ENCODE data around the gene CD4. TPM values are rescaled to one million over a fixed set of nuclear protein-coding genes. Genes with fewer than 3 reads are reported as not detected.

The CD4 gene
- total and polyA plus RNA-seq, 4 donors: 15.9 to 44.8 (median 32.0) TPM

DNA sequence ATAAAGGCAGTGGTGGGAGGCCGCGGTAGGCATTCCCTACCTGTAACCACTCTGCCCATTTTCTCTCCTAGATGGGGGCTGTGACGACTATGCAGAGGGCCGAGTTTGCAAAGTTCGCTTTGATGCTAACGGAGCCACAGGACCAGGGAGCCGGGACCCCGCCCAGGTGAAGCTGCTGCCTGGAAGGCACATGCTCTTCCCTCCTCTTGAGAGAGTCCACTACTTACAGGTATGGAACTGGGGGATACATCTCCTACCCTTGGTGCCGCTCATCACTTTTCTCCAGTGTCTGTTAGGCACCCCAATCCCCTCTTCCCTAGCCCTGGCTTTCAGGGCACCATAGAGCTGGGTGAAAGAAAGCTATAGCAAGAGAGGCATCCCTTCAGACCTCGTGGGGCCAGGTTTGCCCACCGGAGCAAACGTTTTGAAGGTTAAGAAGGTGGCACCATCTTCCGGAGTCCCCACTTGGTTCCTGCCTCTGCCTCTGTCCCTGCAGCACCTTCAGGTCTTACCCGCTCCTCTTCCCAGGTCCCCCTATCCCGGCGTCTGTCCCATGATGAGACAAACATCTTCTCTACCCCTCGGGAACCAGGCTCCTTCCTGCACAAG is 36.9 kb downstream of the CD4 start:
- H3K27ac ChIP-seq (ENCODE audit: low read depth in 1 of 2, low read length in 2 of 2): no peak overlapping the region
- H3K4me1 ChIP-seq (ENCODE audit: control insufficient read depth in 4 of 4, insufficient read depth in 4 of 4, low read length in 3 of 4): peaks cover 5 to 26% (median 16%) of the 10 kb centered on the region in 4 donors
- no peak overlapping the region for H3K4me3 ChIP-seq (ENCODE audit: low read depth in 1 of 3, low read length in 3 of 3)
- TF ChIP-seq ZBTB33 (IDR thresholded peaks at IDR 0.05): no peak
- H3K36me3 ChIP-seq (ENCODE audit: control insufficient read depth in 4 of 4, insufficient read depth in 3 of 4, low read depth in 1 of 4, low read length in 3 of 4): no peaks in the 10 kb centered on the region
- 78% methylated on average over 17 of the region's 17 CpGs for WGBS
- H3K9me3 ChIP-seq (ENCODE audit: control insufficient read depth in 4 of 4, low read length in 3 of 4): no peaks in the 10 kb centered on the region
- H3K27me3 ChIP-seq (ENCODE audit: control insufficient read depth in 4 of 4, insufficient read depth in 4 of 4, low read length in 3 of 4): peaks cover 0 to 2% (median 0%) of the 10 kb centered on the region in 4 donors
- no peak for DNase-seq (ENCODE audit: low spot score)
- H3K9ac ChIP-seq (ENCODE audit: low read depth in 1 of 2, low read length in 2 of 2): no peak overlapping the region

DNA sequence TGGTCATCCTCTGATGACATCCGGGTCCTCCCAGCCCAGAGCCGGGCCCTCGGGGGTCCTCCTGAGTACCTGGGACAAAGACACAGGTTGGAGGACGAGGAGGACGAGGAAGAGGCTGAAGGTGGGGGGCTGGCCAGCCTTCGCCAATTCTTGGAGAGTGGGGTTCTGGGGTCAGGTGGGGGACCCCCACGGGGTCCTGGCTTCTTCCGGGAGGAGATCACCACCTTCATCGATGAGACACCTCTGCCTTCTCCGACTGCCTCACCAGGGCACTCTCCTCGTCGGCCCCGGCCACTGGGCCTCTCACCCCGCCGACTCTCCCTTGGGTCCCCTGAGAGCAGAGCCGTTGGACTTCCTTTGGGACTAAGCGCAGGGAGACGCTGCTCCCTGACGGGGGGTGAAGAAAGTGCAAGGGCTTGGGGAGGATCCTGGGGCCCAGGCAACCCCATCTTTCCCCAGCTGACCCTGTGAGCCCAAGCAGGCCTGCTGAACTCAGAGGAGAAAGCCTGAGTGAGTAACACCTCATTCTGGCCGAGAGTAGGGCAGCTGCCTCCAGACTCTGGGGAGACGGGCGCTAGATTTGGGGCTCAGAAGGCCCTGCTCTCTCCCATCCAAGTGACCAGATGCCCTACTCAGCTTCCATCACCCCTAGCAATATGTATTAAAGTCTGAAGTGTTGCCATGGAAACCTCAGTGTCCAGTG is 37.6 kb downstream of the CD4 start:
- no peak overlapping the region for H3K4me3 ChIP-seq (ENCODE audit: low read depth in 1 of 3, low read length in 3 of 3)
- peaks cover 0 to 2% (median 0%) of the 10 kb centered on the region in 4 donors for H3K27me3 ChIP-seq (ENCODE audit: control insufficient read depth in 4 of 4, insufficient read depth in 4 of 4, low read length in 3 of 4)
- no peak overlapping the region for H3K9ac ChIP-seq (ENCODE audit: low read depth in 1 of 2, low read length in 2 of 2)
- TF ChIP-seq RXRA (IDR thresholded peaks at IDR 0.05) (no peak), HNF4A (conservative IDR thresholded peaks at IDR 0.05) (no peak)
- H3K9me3 ChIP-seq (ENCODE audit: control insufficient read depth in 4 of 4, low read length in 3 of 4): no peaks in the 10 kb centered on the region
- peaks cover 5 to 24% (median 14%) of the 10 kb centered on the region in 4 donors for H3K4me1 ChIP-seq (ENCODE audit: control insufficient read depth in 4 of 4, insufficient read depth in 4 of 4, low read length in 3 of 4)
- H3K27ac ChIP-seq (ENCODE audit: low read depth in 1 of 2, low read length in 2 of 2): no peak overlapping the region
- DNase-seq (ENCODE audit: low spot score): no peak
- 84% methylated on average over 22 of the region's 22 CpGs for WGBS
- no peaks in the 10 kb centered on the region for H3K36me3 ChIP-seq (ENCODE audit: control insufficient read depth in 4 of 4, insufficient read depth in 3 of 4, low read depth in 1 of 4, low read length in 3 of 4)

GRCh38 chr12:6827437-6827911 is 38.1 kb downstream of the CD4 start:
- H3K36me3 ChIP-seq (ENCODE audit: control insufficient read depth in 4 of 4, insufficient read depth in 3 of 4, low read depth in 1 of 4, low read length in 3 of 4): no peaks in the 10 kb centered on the region
- no peak overlapping the region for H3K9ac ChIP-seq (ENCODE audit: low read depth in 1 of 2, low read length in 2 of 2)

More at GRCh38 chr12:6827437-6827911, 38.1 kb downstream of the CD4 start:
- peaks cover 5 to 18% (median 12%) of the 10 kb centered on the region in 4 donors for H3K4me1 ChIP-seq (ENCODE audit: control insufficient read depth in 4 of 4, insufficient read depth in 4 of 4, low read length in 3 of 4)
- WGBS: 22% methylated on average over 8 of the region's 8 CpGs
- no peak for TF ChIP-seq FOXA1 (IDR thresholded peaks at IDR 0.05)
- no peak for TF ChIP-seq RXRA (IDR thresholded peaks at IDR 0.05)
- no peak for TF ChIP-seq MAX (IDR thresholded peaks at IDR 0.05)
- no peak for TF ChIP-seq GABPA (IDR thresholded peaks at IDR 0.05 in 1 of 2, conservative IDR thresholded peaks at IDR 0.05 in 1 of 2)
- no peak for TF ChIP-seq JUND (IDR thresholded peaks at IDR 0.05)
- no peak for TF ChIP-seq ZBTB33 (IDR thresholded peaks at IDR 0.05)
- H3K27me3 ChIP-seq (ENCODE audit: control insufficient read depth in 4 of 4, insufficient read depth in 4 of 4, low read length in 3 of 4): peaks cover 0 to 2% (median 0%) of the 10 kb centered on the region in 4 donors
- no peaks in the 10 kb centered on the region for H3K9me3 ChIP-seq (ENCODE audit: control insufficient read depth in 4 of 4, low read length in 3 of 4)
- no peak for DNase-seq (ENCODE audit: low spot score)
- no peak overlapping the region for H3K27ac ChIP-seq (ENCODE audit: low read depth in 1 of 2, low read length in 2 of 2)
- no peak overlapping the region for H3K4me3 ChIP-seq (ENCODE audit: low read depth in 1 of 3, low read length in 3 of 3)

Data from liver (tissue), 9 donors.